Measurements from ENCODE around the gene UBA1.

- TF ChIP-seq CTCF (IDR thresholded peaks at IDR 0.05) = no peak
- no peak for TF ChIP-seq POLR2A (IDR thresholded peaks at IDR 0.05)
Measured at GRCh38 chrX:47143894-47144625, 49.6 kb upstream of the UBA1 start.

Measured in adrenal gland (tissue), 5 donors.